Esophagus (tissue), 2 donors: ENCODE results near the gene LAMA3. TPM values are rescaled to one million over a fixed set of nuclear protein-coding genes. Genes with fewer than 3 reads are reported as not detected.

Experiments
- H3K27ac ChIP-seq, 2 donors: one replicate each; pipeline ENCODE4 v1.5.1; 2013; ENCODE audit warnings: low read depth in 2 of 2, mild to moderate bottlenecking in 2 of 2, inconsistent platforms in 1 of 2, low read length in 1 of 2, moderate library complexity in 1 of 2
- H3K27me3 ChIP-seq, 2 donors: one replicate each; pipeline ENCODE4 v1.6.1; 2013; ENCODE audit warnings: low read length in 2 of 2, control low read depth in 1 of 2, mild to moderate bottlenecking in 1 of 2; ENCODE audit not compliant: insufficient read depth in 2 of 2, control insufficient read depth in 1 of 2
- H3K36me3 ChIP-seq, 2 donors: one replicate each; pipeline ENCODE4 v1.6.1; 2013; ENCODE audit warnings: low read length in 1 of 2; ENCODE audit not compliant: control insufficient read depth in 2 of 2, insufficient read depth in 2 of 2
- H3K4me1 ChIP-seq, 2 donors: one replicate each; pipeline ENCODE4 v1.6.1; 2013; ENCODE audit warnings: low read length in 1 of 2; ENCODE audit not compliant: control insufficient read depth in 2 of 2, insufficient read depth in 2 of 2
- H3K4me3 ChIP-seq, 2 donors: one replicate each; pipeline ENCODE4 v1.5.1; 2013; ENCODE audit warnings: low read length in 2 of 2, mild to moderate bottlenecking in 2 of 2, low read depth in 1 of 2, moderate library complexity in 1 of 2
- H3K9me3 ChIP-seq, 2 donors: one replicate each; pipeline ENCODE4 v1.6.1; 2013; ENCODE audit warnings: mild to moderate bottlenecking in 2 of 2, low read depth in 1 of 2, low read length in 1 of 2, moderate library complexity in 1 of 2; ENCODE audit not compliant: control insufficient read depth in 2 of 2, insufficient read depth in 1 of 2
- WGBS, 2 donors: extraction: QIAGEN DNeasy Blood & Tissue Kit; methylation state at CpG; one replicate each; pipeline ENCODE4 v1.1.7; 2013; 5-methylcytosine and 5-hydroxymethylcytosine counted together
- polyA plus RNA-seq, 2 donors: library from polyadenylated mRNA; stranded (reverse); fragments of 200-250 nt; gene quantifications; one replicate each; pipeline ENCODE4 v1.2.3, GENCODE V29; 2013
- donor health status: healthy with polysubstance abuse.
- donor health status: Bipolar disorder and iron deficiency.

The LAMA3 gene
- polyA plus RNA-seq, 2 donors, result 8.0 to 11.5 TPM

- Histone ChIP-seq H3K4me1 (no peaks in the 10 kb centered on the region), H3K27ac (no peak overlapping the region), H3K36me3 (no peaks in the 10 kb centered on the region), H3K4me3 (no peak overlapping the region), H3K27me3 (no peaks in the 10 kb centered on the region), H3K9me3 (no peaks in the 10 kb centered on the region)
- WGBS, 2 donors, result 65 to 73% methylated on average over 6 of the region's 6 CpGs
Observed at GRCh38 chr18:23870676-23871380, 181.6 kb downstream of the LAMA3 start.

GRCh38 chr18:23871410-23871809, 182.2 kb downstream of the LAMA3 start:
- H3K36me3 ChIP-seq, result no peaks in the 10 kb centered on the region
- 56 to 62% methylated on average over 7 of the region's 7 CpGs for WGBS, 2 donors
- no peak overlapping the region for H3K4me3 ChIP-seq
- no peaks in the 10 kb centered on the region for H3K9me3 ChIP-seq
- H3K4me1 ChIP-seq, result no peaks in the 10 kb centered on the region
- H3K27me3 ChIP-seq, result no peaks in the 10 kb centered on the region
- no peak overlapping the region for H3K27ac ChIP-seq

- H3K27ac ChIP-seq, result peak overlapping the region; percentile 73 to 79
- WGBS, 2 donors, result 44 to 47% methylated on average over 25 of the region's 25 CpGs
- H3K27me3 ChIP-seq, result no peaks in the 10 kb centered on the region
- H3K4me1 ChIP-seq, result no peaks in the 10 kb centered on the region
- no peaks in the 10 kb centered on the region for H3K9me3 ChIP-seq
- H3K4me3 ChIP-seq, result peak overlapping the region; percentile 51 to 54
- H3K36me3 ChIP-seq, result no peaks in the 10 kb centered on the region
Observed at GRCh38 chr18:23872701-23873550, 183.7 kb downstream of the LAMA3 start.

DNA sequence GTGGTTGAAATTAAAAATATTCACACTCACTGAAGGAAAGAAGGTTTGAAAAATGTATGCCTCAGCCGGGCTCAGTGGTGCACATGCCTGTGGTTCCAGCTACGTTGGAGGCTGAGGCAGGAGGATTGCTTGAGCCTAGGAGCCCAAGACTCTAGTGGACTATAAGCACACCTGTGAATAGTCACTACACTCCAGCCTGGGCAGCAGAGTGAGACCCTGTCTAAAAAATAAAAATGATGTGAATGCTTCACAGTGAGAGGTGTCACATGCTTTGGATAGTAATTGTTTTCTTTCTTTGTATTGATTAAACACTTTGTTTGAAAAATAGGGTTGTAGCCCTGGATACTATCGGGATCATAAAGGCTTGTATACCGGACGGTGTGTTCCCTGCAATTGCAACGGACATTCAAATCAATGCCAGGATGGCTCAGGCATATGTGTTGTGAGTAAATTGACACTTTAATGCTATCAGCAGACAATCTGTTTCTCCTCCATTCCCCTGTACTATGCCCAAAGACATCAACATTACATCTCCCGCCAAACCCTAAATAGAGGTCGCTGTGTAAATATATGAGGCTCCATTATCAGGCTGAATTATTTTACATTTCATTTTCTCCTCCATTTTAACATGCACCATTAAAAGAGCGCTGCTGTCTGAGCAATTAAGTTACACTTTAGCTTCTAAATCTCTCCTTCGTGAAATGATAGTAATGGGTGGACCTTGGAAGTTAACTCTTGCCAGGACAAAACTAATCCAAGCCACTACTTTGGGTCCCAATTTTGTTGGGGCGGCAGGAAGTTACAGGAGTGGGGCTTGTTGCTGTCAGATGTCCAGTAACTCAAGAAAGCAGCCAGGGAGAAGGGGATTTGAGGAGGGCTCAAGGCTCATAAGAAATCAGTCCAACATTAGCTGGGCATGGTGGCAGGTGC, 187.0 kb downstream of the LAMA3 start:
- Histone ChIP-seq H3K27me3 (no peaks in the 10 kb centered on the region), H3K4me3 (no peak overlapping the region), H3K36me3 (peaks cover 0 to 8% of the 10 kb centered on the region in 2 donors), H3K27ac (no peak overlapping the region), H3K9me3 (no peaks in the 10 kb centered on the region), H3K4me1 (no peaks in the 10 kb centered on the region)
- WGBS, 2 donors, result 84 to 86% methylated on average over 11 of the region's 11 CpGs

- Histone ChIP-seq H3K27ac (no peak overlapping the region), H3K4me1 (peaks cover 0 to 2% of the 10 kb centered on the region in 2 donors), H3K9me3 (no peaks in the 10 kb centered on the region), H3K4me3 (no peak overlapping the region), H3K36me3 (peaks cover 0 to 9% of the 10 kb centered on the region in 2 donors), H3K27me3 (no peaks in the 10 kb centered on the region)
- 79 to 81% methylated on average over 7 of the region's 7 CpGs for WGBS, 2 donors
Observed at GRCh38 chr18:23876921-23877320, 187.7 kb downstream of the LAMA3 start.

DNA sequence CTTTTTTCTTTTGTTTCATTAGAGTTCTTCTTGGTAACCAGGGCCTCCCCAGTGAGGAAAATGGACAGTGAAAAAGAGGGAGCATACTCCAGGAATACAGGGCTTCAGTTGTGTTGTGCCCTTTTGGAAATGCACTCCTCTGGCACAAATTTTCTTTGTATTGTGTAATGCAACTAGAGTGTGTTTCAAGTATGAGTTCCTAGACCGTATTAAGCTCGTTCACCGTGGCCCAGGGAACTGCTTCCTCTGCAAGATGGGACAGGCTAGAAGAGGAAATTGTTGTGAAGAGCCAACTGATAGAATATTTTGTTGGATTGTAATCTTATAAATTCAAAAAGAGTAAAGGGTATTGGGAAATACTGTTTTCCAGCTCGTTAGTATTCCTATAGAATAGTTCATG, 188.1 kb downstream of the LAMA3 start:
- H3K27ac ChIP-seq, result no peak overlapping the region
- 47 to 54% methylated on average over 4 of the region's 4 CpGs for WGBS, 2 donors

DNA sequence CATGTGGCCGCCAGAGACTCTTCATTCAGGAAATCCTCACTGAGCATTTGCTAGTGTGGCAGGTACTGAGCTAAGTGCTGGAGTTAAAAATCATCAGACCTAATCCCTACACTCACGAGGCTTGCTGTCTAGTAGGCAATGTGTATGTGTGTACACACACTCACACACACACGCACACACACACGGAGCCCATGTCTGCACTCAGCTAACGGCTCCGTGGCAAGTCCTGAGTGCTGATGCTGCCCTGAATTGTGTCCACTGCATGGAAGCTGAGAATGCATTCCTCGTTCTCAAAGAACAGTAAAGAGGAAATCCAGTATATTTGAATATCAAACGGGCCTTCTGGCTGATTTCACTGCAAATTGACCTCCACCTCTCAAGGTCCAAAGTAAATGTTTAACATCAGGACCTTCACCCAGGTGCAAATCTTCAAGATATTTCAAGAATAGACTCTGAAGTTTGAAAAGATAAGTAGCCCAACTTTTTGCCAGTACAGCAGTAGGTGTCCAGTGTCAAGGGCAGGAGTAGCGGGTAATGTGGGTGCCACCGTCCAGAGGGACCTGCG, 189.2 kb downstream of the LAMA3 start:
- Histone ChIP-seq H3K36me3 (peaks cover 0 to 10% of the 10 kb centered on the region in 2 donors), H3K4me1 (peaks cover 0 to 6% of the 10 kb centered on the region in 2 donors), H3K27ac (no peak overlapping the region), H3K4me3 (no peak overlapping the region), H3K9me3 (no peaks in the 10 kb centered on the region), H3K27me3 (no peaks in the 10 kb centered on the region)
- 76 to 88% methylated on average over 11 of the region's 11 CpGs for WGBS, 2 donors

More for the DNA sequence above, 188.1 kb downstream of the LAMA3 start:
- no peaks in the 10 kb centered on the region for H3K9me3 ChIP-seq
- H3K36me3 ChIP-seq, result peaks cover 0 to 10% of the 10 kb centered on the region in 2 donors
- H3K4me3 ChIP-seq, result no peak overlapping the region
- H3K27me3 ChIP-seq, result no peaks in the 10 kb centered on the region
- peaks cover 0 to 3% of the 10 kb centered on the region in 2 donors for H3K4me1 ChIP-seq

- Histone ChIP-seq H3K9me3 (no peaks in the 10 kb centered on the region), H3K27ac (no peak overlapping the region), H3K27me3 (no peaks in the 10 kb centered on the region), H3K4me3 (no peak overlapping the region), H3K36me3 (peaks cover 0 to 10% of the 10 kb centered on the region in 2 donors), H3K4me1 (peaks cover 0 to 6% of the 10 kb centered on the region in 2 donors)
- 92% methylated on average over 13 of the region's 13 CpGs for WGBS, 2 donors
Observed at GRCh38 chr18:23879126-23879525, 189.9 kb downstream of the LAMA3 start.

DNA sequence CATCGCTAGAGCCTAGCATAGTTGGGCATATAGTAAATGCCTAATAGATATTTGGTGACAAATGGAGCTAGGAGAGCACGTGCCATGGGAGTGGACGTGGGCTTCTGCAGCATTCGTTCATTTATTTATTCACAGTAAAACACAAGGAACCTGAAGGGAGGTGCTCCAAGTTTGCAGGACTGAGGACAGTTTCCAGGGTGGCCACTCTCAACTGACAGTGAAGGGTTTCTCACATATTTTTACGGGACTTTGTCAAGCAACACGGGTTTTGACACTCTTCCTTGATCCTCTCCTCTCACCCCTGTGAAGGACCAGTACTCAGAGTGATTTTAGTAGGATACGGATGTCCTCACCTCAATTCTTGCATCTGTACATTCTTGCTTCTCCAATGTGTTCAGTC, 190.3 kb downstream of the LAMA3 start:
- WGBS, 2 donors, result 87 to 89% methylated on average over 7 of the region's 7 CpGs
- no peaks in the 10 kb centered on the region for H3K27me3 ChIP-seq
- H3K4me1 ChIP-seq, result peaks cover 0 to 6% of the 10 kb centered on the region in 2 donors
- H3K36me3 ChIP-seq, result peaks cover 0 to 10% of the 10 kb centered on the region in 2 donors
- no peak overlapping the region for H3K4me3 ChIP-seq
- no peak overlapping the region for H3K27ac ChIP-seq
- no peaks in the 10 kb centered on the region for H3K9me3 ChIP-seq
